SU-DHL-6 (cell line): Measurements from ENCODE around the gene ABCB1.

Source experiments
- H2AFZ ChIP-seq: fragments of 200-600 bp; sonication (generic); 2 replicates; pipeline ENCODE4 v1.6.1; 2014; ENCODE audit warnings: low read depth, mild to moderate bottlenecking, moderate library complexity, mixed read lengths, antibody characterized with exemption, low read length; ENCODE audit not compliant: severe bottlenecking
- H3F3A ChIP-seq: fragments of 200-600 bp; shearing (Covaris generic); 2 replicates; pipeline ENCODE4 v1.6.0; 2016; ENCODE audit warnings: antibody characterized with exemption, mild to moderate bottlenecking; ENCODE audit not compliant: insufficient read depth
- H3K27ac ChIP-seq: fragments of 200-600 bp; sonication (generic); 2 replicates; pipeline ENCODE4 v1.5.1; 2016; ENCODE audit warnings: low read depth, mild to moderate bottlenecking, low read length, moderate library complexity, mixed read lengths
- H3K27me3 ChIP-seq: fragments of 200-600 bp; sonication (generic), shearing (Covaris generic); 2 replicates; pipeline ENCODE4 v1.6.0; 2014; ENCODE audit warnings: mild to moderate bottlenecking, low read length
- H3K36me3 ChIP-seq: fragments of 200-600 bp; sonication (generic); 2 replicates; pipeline ENCODE4 v1.6.1; 2014; ENCODE audit warnings: mild to moderate bottlenecking, low read length, mixed read lengths
- H3K4me2 ChIP-seq: fragments of 300-600, 200-600 bp; shearing (Covaris generic), sonication (generic); 2 replicates; pipeline ENCODE4 v1.6.0; 2014; ENCODE audit warnings: low read length, low read depth, mild to moderate bottlenecking; ENCODE audit not compliant: poor library complexity, severe bottlenecking
- H3K4me3 ChIP-seq: fragments of 200-600 bp; sonication (generic); 2 replicates; pipeline ENCODE4 v1.5.1; 2014; ENCODE audit warnings: antibody characterized with exemption, low read length, mild to moderate bottlenecking, mixed read lengths; ENCODE audit not compliant: insufficient read depth, poor library complexity, severe bottlenecking
- H3K79me2 ChIP-seq: fragments of 200-600 bp; sonication (generic); 2 replicates; pipeline ENCODE4 v1.6.1; 2014; ENCODE audit warnings: mild to moderate bottlenecking, low read length, moderate library complexity; ENCODE audit not compliant: insufficient read depth
- H3K9ac ChIP-seq: fragments of 200-600 bp; sonication (generic); 2 replicates; pipeline ENCODE4 v1.7.0; 2014; ENCODE audit warnings: mild to moderate bottlenecking, low read length
- H3K9me2 ChIP-seq: fragments of 200-600 bp; sonication (generic); replicated peaks from 2 replicates; pipeline ENCODE4 v1.6.1; 2014; ENCODE audit warnings: low read length; ENCODE audit not compliant: insufficient read depth
- H3K9me3 ChIP-seq: fragments of 200-600 bp; sonication (generic); 2 replicates; pipeline ENCODE4 v1.6.1; 2014; ENCODE audit warnings: low read length, mixed read lengths; ENCODE audit not compliant: insufficient read depth
- H4K20me1 ChIP-seq: fragments of 200-600 bp; sonication (generic); 2 replicates; pipeline ENCODE4 v1.6.1; 2014; ENCODE audit warnings: low read depth, mild to moderate bottlenecking, antibody characterized with exemption, low read length, moderate library complexity, mixed read lengths
- EZH2phosphoT487 ChIP-seq: fragments of 200-600 bp; sonication (generic), shearing (Covaris generic); conservative IDR thresholded peaks from 2 replicates; pipeline ENCODE4 v1.6.1; 2018; ENCODE audit warnings: mild to moderate bottlenecking, antibody characterized with exemption, low read length, moderate library complexity, mixed read lengths
- TF ChIP-seq, protein P1 (sequence below): fragments of 200-600 bp; sonication (generic); IDR thresholded peaks from one replicate; pipeline ENCODE4 v1.5.1; 2017; ENCODE audit warnings: antibody characterized with exemption, mild to moderate bottlenecking, low read length, moderate library complexity; ENCODE audit not compliant: insufficient read depth, poor library complexity, severe bottlenecking

Gene ABCB1

DNA sequence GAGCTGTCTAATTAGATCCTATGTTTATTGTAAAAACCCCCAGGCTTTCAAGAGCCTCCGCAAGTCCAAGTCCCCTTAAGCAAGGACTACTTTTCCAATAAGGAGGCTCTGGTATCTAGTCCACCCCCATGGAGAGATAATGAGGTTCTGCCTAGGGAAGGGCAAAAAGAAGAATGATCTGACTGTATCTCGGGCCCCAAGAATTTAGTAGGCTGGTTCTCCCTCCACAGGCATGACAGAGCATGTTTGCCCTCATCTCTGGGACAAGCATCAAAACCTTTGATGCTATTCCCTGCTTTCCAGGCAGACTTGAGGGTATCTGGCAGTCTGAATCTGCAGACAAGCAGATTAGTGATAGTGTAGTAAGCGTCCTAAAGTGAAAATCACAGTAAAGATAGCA, 19.0 kb downstream of the ABCB1 start:
- H3K9me2 ChIP-seq: no peaks in the 10 kb centered on the region; the same call in 1 of the 2 replicates

DNA sequence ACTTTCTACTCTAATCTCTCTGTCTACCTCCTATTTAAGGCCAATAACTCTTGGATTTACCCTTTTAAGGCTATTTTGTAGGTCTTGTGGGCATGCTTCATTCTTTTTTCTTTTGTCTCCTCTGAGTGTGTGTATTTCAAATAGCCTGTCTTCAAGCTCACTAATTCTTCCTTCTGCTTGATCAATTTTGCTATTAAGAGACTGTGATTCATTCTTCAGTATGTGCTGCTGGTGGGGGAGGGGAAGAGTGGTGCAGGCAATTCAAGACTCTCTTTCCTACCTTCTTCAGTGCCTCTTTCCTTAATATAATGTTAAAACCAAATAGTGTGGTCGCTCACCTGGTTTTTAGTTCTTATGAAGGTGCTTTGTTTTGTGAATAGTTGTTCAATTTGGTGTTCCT, 20.0 kb downstream of the ABCB1 start:
- Histone ChIP-seq H3K4me3 (no peak overlapping the region), H4K20me1 (no peaks in the 10 kb centered on the region), H3K4me2 (no peak overlapping the region), H3K9me2 (no peaks in the 10 kb centered on the region; the same call in 1 of the 2 replicates), H3K9ac (no peak overlapping the region), H3K27me3 (no peaks in the 10 kb centered on the region), H3K27ac (no peak overlapping the region), H3F3A (no peaks in the 10 kb centered on the region), H2AFZ (no peak overlapping the region), H3K9me3 (no peaks in the 10 kb centered on the region), H3K36me3 (no peaks in the 10 kb centered on the region), H3K79me2 (no peaks in the 10 kb centered on the region)
- TF ChIP-seq, protein P1, sequence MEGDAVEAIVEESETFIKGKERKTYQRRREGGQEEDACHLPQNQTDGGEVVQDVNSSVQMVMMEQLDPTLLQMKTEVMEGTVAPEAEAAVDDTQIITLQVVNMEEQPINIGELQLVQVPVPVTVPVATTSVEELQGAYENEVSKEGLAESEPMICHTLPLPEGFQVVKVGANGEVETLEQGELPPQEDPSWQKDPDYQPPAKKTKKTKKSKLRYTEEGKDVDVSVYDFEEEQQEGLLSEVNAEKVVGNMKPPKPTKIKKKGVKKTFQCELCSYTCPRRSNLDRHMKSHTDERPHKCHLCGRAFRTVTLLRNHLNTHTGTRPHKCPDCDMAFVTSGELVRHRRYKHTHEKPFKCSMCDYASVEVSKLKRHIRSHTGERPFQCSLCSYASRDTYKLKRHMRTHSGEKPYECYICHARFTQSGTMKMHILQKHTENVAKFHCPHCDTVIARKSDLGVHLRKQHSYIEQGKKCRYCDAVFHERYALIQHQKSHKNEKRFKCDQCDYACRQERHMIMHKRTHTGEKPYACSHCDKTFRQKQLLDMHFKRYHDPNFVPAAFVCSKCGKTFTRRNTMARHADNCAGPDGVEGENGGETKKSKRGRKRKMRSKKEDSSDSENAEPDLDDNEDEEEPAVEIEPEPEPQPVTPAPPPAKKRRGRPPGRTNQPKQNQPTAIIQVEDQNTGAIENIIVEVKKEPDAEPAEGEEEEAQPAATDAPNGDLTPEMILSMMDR: no peak
- no peak for TF ChIP-seq EZH2phosphoT487

More for the DNA sequence above, 19.0 kb downstream of the ABCB1 start:
- Histone ChIP-seq H3K9ac (no peak overlapping the region), H3K79me2 (no peaks in the 10 kb centered on the region), H3K4me3 (no peak overlapping the region), H3K36me3 (no peaks in the 10 kb centered on the region), H2AFZ (no peak overlapping the region), H3K27ac (no peak overlapping the region), H3K9me3 (no peaks in the 10 kb centered on the region), H3F3A (no peaks in the 10 kb centered on the region), H3K4me2 (no peak overlapping the region), H3K27me3 (0 out of 2 replicates have a peak, but pooled peaks cover 3% of the 10 kb centered on the region), H4K20me1 (no peaks in the 10 kb centered on the region)
- no peak for TF ChIP-seq EZH2phosphoT487
- TF ChIP-seq, protein P1: no peak

- no peak overlapping the region for H3K4me2 ChIP-seq
- H3K9me3 ChIP-seq: no peaks in the 10 kb centered on the region
- H3K36me3 ChIP-seq: no peaks in the 10 kb centered on the region
- no peak overlapping the region for H2AFZ ChIP-seq
- no peaks in the 10 kb centered on the region for H3K27me3 ChIP-seq
- TF ChIP-seq, protein P1: no peak
- TF ChIP-seq EZH2phosphoT487: no peak
- no peak overlapping the region for H3K27ac ChIP-seq
- no peak overlapping the region for H3K9ac ChIP-seq
- H3K9me2 ChIP-seq: no peaks in the 10 kb centered on the region; the same call in 1 of the 2 replicates
- H3K79me2 ChIP-seq: no peaks in the 10 kb centered on the region
- no peaks in the 10 kb centered on the region for H4K20me1 ChIP-seq
- no peaks in the 10 kb centered on the region for H3F3A ChIP-seq
- no peak overlapping the region for H3K4me3 ChIP-seq
Observed at GRCh38 chr7:87575521-87575920, 25.2 kb downstream of the ABCB1 start.
